MM.1S (cell line): ENCODE results near the gene ACAD11.

Experiments
- DNase-seq: peaks from one replicate; pipeline ENCODE4 v3.0.0-alpha.2; 2015
- H2AFZ ChIP-seq: fragments of 300-600 bp; sonication (generic); 2 replicates; pipeline ENCODE4 v1.6.0; 2016; ENCODE audit warnings: antibody characterized with exemption, low read length
- H3F3A ChIP-seq: fragments of 300-600 bp; sonication (generic); 2 replicates; pipeline ENCODE4 v1.6.1; 2016; ENCODE audit warnings: mild to moderate bottlenecking, antibody characterized with exemption, low read length, moderate library complexity, mixed read lengths; ENCODE audit not compliant: insufficient read depth
- H3K27ac ChIP-seq: fragments of 300-600 bp; sonication (generic); 2 replicates; pipeline ENCODE4 v1.5.1; 2016; ENCODE audit warnings: mild to moderate bottlenecking, low read length
- H3K27me3 ChIP-seq: fragments of 300-600 bp; sonication (generic); replicated peaks from 2 replicates; pipeline ENCODE4 v1.6.0; 2016; ENCODE audit warnings: low read length; ENCODE audit not compliant: insufficient read depth
- H3K36me3 ChIP-seq: fragments of 300-600 bp; sonication (generic); replicated peaks from 2 replicates; pipeline ENCODE4 v1.6.1; 2016; ENCODE audit warnings: mild to moderate bottlenecking, low read length, mixed read lengths; ENCODE audit not compliant: insufficient read depth
- H3K4me1 ChIP-seq: fragments of 300-600 bp; sonication (generic); 2 replicates; pipeline ENCODE4 v1.6.1; 2016; ENCODE audit warnings: low read length, mixed read lengths
- H3K4me2 ChIP-seq: fragments of 300-600 bp; sonication (generic); 2 replicates; pipeline ENCODE4 v1.6.0; 2016; ENCODE audit warnings: low read depth, low read length
- H3K4me3 ChIP-seq: fragments of 300-600 bp; sonication (generic); 2 replicates; pipeline ENCODE4 v1.5.1; 2016; ENCODE audit warnings: low read length, mixed read lengths
- H3K79me2 ChIP-seq: fragments of 300-600 bp; sonication (generic); 2 replicates; pipeline ENCODE4 v1.6.1; 2016; ENCODE audit warnings: mixed run types, low read length, mixed read lengths
- H3K9ac ChIP-seq: fragments of 300-600 bp; sonication (generic); 2 replicates; pipeline ENCODE4 v1.6.1; 2016; ENCODE audit warnings: low read length, mixed read lengths
- H3K9me2 ChIP-seq: fragments of 300-600 bp; sonication (generic); replicated peaks from 2 replicates; pipeline ENCODE4 v1.6.1; 2016; ENCODE audit warnings: mild to moderate bottlenecking, low read length, mixed read lengths; ENCODE audit not compliant: insufficient read depth
- H3K9me3 ChIP-seq: fragments of 300-600 bp; sonication (generic); replicated peaks from 2 replicates; pipeline ENCODE4 v1.6.1; 2016; ENCODE audit warnings: mild to moderate bottlenecking, low read length, mixed read lengths; ENCODE audit not compliant: insufficient read depth
- H4K20me1 ChIP-seq: fragments of 300-600 bp; sonication (generic); 2 replicates; pipeline ENCODE4 v1.6.1; 2016; ENCODE audit warnings: mild to moderate bottlenecking, low read length, moderate library complexity, mixed read lengths; ENCODE audit not compliant: insufficient read depth
- EZH2 ChIP-seq: fragments of 300-600 bp; sonication (generic); optimal IDR thresholded peaks from 2 replicates; pipeline ENCODE3; 2017; ENCODE audit warnings: low read depth, mild to moderate bottlenecking, antibody characterized with exemption, low read length, mixed read lengths
- EZH2phosphoT487 ChIP-seq: fragments of 300-600 bp; sonication (generic); IDR thresholded peaks from 2 replicates; pipeline ENCODE4 v1.6.1; 2018; ENCODE audit warnings: antibody characterized with exemption, low read length
- TF ChIP-seq, protein P1 (sequence below): fragments of 300-600 bp; sonication (generic); IDR thresholded peaks from 2 replicates; pipeline ENCODE4 v1.5.1; 2016; ENCODE audit warnings: antibody characterized with exemption, low read length, mixed read lengths

The ACAD11 gene

DNA sequence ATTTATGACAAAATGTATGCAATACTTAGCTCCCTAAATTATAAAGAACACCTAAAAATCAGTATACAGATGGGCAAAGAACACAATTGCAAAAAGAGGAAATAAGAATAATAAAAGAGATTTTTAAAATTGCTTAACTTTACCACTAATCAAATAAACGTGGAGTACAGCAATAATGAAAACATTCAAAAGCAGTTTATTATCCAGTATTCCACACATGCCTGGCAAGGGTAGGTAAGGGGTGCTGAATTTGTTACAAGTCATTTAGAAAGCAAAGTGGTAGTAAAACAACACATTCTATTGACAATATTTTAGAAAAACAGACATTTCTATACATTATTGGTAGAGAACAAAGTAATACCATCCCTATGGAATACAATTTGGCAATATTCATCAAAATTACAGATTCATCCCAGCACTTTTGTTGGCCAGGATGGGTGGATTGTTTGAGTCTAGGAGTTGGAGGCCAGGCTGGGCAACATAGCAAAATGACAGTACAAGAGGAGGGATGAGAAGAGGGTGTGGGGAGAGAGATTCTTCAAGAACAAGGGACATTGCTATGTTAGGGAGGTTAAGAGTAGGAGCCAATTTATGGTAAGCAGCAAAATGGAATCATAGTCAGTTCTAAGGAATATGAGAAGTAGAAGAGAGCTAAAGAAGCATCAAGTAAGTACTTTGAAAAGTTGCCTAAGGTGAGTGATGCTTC is 66.2 kb downstream of the ACAD11 start:
- H3K9ac ChIP-seq, result no peak overlapping the region
- H3K4me3 ChIP-seq, result no peak overlapping the region
- H3K9me2 ChIP-seq, result no peaks in the 10 kb centered on the region
- no peaks in the 10 kb centered on the region for H3F3A ChIP-seq
- H3K27ac ChIP-seq, result no peak overlapping the region
- H3K4me2 ChIP-seq, result no peak overlapping the region
- no peaks in the 10 kb centered on the region for H3K36me3 ChIP-seq
- no peaks in the 10 kb centered on the region for H4K20me1 ChIP-seq
- DNase-seq, result no peak
- no peaks in the 10 kb centered on the region for H3K27me3 ChIP-seq
- H2AFZ ChIP-seq, result no peak overlapping the region
- no peaks in the 10 kb centered on the region for H3K4me1 ChIP-seq
- H3K79me2 ChIP-seq, result no peaks in the 10 kb centered on the region
- TF ChIP-seq EZH2phosphoT487 (no peak), EZH2 (no peak)
- TF ChIP-seq, protein P1, sequence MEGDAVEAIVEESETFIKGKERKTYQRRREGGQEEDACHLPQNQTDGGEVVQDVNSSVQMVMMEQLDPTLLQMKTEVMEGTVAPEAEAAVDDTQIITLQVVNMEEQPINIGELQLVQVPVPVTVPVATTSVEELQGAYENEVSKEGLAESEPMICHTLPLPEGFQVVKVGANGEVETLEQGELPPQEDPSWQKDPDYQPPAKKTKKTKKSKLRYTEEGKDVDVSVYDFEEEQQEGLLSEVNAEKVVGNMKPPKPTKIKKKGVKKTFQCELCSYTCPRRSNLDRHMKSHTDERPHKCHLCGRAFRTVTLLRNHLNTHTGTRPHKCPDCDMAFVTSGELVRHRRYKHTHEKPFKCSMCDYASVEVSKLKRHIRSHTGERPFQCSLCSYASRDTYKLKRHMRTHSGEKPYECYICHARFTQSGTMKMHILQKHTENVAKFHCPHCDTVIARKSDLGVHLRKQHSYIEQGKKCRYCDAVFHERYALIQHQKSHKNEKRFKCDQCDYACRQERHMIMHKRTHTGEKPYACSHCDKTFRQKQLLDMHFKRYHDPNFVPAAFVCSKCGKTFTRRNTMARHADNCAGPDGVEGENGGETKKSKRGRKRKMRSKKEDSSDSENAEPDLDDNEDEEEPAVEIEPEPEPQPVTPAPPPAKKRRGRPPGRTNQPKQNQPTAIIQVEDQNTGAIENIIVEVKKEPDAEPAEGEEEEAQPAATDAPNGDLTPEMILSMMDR, result no peak
- no peaks in the 10 kb centered on the region for H3K9me3 ChIP-seq

DNA sequence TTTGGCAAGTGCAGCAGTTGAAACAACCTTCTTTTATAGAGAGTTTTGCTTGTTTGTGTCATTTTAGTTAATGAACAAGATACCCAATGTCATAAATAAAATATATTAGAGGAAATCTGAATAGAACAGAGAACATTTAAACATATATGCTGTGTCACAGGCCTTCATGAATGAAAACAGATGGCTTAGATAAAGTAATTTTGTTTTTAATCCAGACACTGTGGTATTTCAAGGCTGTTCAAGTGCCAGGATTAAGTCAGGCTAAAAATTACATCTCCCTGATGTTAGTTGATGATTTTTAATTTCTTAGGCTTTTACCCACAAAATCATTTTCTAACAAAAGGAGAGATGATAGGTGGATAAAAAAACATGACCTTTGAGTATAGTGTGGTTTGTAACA is 67.4 kb downstream of the ACAD11 start:
- Histone ChIP-seq H3K4me2 (no peak overlapping the region), H3F3A (no peaks in the 10 kb centered on the region), H2AFZ (no peak overlapping the region), H4K20me1 (no peaks in the 10 kb centered on the region), H3K79me2 (no peaks in the 10 kb centered on the region), H3K9me3 (no peaks in the 10 kb centered on the region), H3K27ac (no peak overlapping the region), H3K4me3 (no peak overlapping the region), H3K36me3 (no peaks in the 10 kb centered on the region), H3K9me2 (no peaks in the 10 kb centered on the region), H3K27me3 (no peaks in the 10 kb centered on the region), H3K4me1 (no peaks in the 10 kb centered on the region), H3K9ac (no peak overlapping the region)
- no peak for DNase-seq
- TF ChIP-seq, protein P1, result no peak
- no peak for TF ChIP-seq EZH2phosphoT487
- TF ChIP-seq EZH2, result no peak

DNA sequence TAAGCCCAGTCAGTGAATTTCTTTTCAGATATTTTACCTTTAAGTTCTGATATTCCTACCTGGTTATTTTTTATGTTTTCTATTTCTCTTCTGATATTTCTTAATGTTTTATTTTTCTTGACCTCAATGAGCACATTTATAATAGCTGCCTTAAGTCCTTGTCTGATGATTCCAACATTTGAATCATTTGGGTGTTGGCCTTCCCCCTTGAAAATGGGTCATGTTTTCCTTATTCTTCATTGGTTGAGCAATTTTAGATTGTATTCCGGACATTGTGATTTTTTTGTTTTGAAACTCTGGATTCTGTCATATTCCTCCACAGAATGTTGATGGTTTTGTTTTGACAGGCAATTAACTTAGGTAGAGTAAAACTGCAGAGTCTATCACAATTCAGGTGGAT is 72.2 kb downstream of the ACAD11 start:
- no peaks in the 10 kb centered on the region for H3K27me3 ChIP-seq
- no peak overlapping the region for H3K27ac ChIP-seq
- H3K4me3 ChIP-seq, result no peak overlapping the region
- TF ChIP-seq EZH2phosphoT487 (no peak), EZH2 (no peak)
- TF ChIP-seq, protein P1, result no peak
- no peak for DNase-seq
- no peaks in the 10 kb centered on the region for H3K79me2 ChIP-seq
- no peak overlapping the region for H3K4me2 ChIP-seq
- H3K9me2 ChIP-seq, result no peaks in the 10 kb centered on the region
- no peak overlapping the region for H2AFZ ChIP-seq
- no peaks in the 10 kb centered on the region for H4K20me1 ChIP-seq
- no peaks in the 10 kb centered on the region for H3K4me1 ChIP-seq
- no peaks in the 10 kb centered on the region for H3F3A ChIP-seq
- no peaks in the 10 kb centered on the region for H3K9me3 ChIP-seq
- no peak overlapping the region for H3K9ac ChIP-seq
- H3K36me3 ChIP-seq, result no peaks in the 10 kb centered on the region
